CD4-positive, alpha-beta T cell treated with Interleukin-10 for 1 hour (primary cell): Measurements from ENCODE around the gene RASL11B.

Experiments used
- DNase-seq: peaks from one replicate; pipeline ENCODE4 v3.0.0-alpha.2; 2020

Gene RASL11B

DNA sequence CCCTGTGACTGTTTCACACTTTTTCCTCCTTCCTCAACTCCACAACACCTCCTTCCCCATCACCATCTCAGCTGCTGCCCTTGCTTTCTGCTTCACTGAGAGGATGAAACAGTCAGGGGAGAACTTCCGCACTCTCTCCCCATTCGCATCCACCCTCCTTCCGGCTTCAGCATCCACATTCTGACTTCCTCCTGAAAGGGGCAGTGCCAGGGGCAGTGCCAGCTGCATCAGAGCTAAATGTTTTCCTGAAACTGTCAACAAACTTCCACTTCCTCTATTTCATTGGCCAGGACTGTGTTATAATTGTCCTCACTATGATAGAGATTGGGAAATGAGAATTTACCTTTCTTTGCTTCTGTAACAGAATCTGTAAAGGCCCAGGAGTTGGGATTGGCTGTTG is 18.2 kb upstream of the RASL11B start:
- peak; percentile 16 for DNase-seq

- no peak for DNase-seq
Measured at GRCh38 chr4:52844596-52844995, 17.5 kb upstream of the RASL11B start.

- no peak for DNase-seq
Measured at GRCh38 chr4:52846502-52846901, 15.6 kb upstream of the RASL11B start.

GRCh38 chr4:52848254-52848653 is 13.9 kb upstream of the RASL11B start:
- DNase-seq, result no peak

DNA sequence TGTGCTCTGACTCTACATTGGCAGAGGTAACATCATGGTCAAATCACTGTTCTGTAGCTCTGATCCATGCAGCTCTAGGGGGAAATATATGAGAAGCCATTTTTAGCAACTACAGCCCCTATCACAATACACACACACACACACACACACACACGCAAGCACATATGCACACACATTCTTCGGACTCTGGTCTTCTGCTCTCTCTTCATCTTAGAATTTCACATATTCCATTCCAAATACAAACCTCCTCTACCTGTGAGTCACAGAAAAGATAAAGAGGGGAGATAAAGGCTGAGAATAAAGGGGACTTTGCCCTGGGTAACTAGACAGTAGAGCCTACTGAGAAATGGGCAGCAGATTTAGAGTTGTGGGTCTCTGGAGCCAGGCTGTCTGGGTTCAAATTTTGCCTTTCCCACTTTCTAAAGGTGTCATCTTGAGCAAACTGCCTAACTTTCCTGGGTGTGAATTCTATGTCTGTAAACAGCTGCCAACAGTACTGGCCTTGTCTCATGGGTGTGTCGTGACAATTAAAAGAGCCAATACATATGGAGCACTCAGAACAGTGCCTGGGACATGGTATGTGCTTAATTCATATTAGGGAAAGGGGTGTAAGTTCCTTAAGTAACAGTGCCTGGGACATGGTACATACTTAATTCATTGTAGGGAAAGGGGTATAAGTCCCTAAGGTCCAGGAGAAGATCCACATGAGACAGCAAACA is 11.6 kb upstream of the RASL11B start:
- no peak for DNase-seq

GRCh38 chr4:52852041-52852440 is 10.1 kb upstream of the RASL11B start:
- DNase-seq, result no peak

GRCh38 chr4:52852711-52853110 is 9.4 kb upstream of the RASL11B start:
- DNase-seq, result no peak

- DNase-seq, result no peak
Measured at GRCh38 chr4:52853351-52853750, 8.8 kb upstream of the RASL11B start.

DNA sequence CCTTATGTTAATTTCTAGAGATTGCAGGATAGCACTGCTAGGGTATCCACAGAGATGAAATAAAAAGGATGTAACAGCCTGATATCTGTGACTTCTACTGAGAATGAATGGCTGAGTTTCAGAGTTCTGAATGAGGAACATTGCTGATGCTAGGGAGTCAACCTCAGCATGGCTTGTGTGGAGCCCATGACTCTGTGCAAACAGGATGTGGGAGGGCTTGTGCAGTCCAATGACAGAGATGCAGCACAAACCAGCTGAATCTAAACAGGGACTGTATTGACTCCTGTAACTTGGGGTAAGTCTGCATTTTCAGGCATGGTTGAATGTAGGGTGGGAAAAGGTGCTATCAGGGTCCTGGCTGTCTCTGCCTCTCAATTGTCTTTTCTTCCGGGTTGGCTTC is 5.3 kb upstream of the RASL11B start:
- DNase-seq, result no peak

GRCh38 chr4:52860361-52860760 is 1.8 kb upstream of the RASL11B start:
- no peak for DNase-seq

DNA sequence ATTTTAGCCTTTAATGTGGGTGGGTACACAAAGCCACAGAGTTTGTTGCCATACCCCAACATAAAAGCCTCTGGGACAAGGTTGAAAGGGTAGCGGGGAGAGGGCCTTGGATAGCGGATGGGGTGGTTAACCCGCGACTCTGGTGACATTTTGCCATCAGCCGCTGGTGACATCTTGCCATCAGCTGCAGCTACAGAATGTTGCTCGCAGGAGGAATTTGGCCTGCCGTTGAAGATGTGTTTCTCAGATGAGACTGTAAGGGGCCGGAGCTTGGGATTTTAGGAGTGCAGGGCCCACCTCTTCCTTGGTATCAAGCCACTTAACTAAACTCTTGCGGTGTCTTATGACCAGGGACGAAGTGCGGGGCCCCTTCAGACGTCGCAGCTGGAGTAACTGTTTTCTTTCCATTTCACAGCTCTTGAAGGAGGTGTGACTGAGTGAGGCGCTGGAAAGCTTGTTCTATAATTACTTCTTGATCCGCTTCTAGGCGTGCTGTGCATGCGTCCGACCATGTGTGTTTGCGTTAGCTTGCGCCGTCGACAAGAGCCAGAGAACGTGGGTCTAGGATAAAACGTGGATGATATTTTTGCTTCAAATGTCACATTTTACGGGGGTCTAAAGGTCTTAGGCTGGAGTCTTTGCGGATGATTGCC is 820 bp upstream of the RASL11B start:
- no peak for DNase-seq

- DNase-seq, result no peak
Measured at GRCh38 chr4:52862639-52863161, 583 bp downstream of the RASL11B start.

DNA sequence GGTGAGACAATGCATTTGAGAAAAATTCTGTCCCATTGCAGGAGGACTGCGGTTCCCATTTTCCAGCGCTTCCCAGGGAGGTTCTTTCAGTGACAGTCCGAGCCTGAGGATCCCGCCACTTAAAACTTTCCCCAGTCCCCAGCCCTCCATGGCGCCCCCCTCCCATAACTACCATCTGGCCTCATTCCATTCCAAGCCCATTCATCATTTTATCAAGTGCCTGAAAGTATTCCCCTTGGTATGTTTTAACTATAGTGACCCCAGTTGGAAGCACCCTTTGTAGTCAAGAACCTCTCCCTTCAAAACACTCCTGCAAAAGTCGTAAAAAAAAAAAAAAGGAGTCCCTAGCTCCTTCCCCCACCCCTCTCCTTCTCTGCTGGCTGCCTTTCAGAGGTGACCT is 1.2 kb downstream of the RASL11B start:
- no peak for DNase-seq

DNA sequence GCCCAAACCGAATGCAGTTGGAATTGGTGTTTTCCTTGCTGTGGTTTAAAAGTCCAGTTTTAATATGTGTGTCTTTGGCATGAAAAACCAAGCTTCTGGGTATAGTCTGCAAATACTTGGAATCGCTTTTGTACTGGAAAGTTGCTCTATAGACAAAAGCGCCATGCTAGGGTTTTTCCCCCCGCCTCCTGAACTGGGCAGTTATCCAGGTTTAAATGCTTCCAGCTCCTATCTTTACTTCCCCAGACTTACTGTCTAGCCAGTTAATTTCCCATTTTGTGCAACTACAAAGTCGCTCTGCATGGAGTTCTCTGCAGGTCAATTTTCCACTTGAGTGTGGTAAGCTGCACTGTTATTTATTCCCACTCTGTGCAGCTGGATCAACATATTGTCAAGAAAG is 2.7 kb downstream of the RASL11B start:
- DNase-seq, result no peak

GRCh38 chr4:52865300-52865699 is 3.2 kb downstream of the RASL11B start:
- DNase-seq, result no peak

- no peak for DNase-seq
Measured at GRCh38 chr4:52866734-52867133, 4.6 kb downstream of the RASL11B start.

DNA sequence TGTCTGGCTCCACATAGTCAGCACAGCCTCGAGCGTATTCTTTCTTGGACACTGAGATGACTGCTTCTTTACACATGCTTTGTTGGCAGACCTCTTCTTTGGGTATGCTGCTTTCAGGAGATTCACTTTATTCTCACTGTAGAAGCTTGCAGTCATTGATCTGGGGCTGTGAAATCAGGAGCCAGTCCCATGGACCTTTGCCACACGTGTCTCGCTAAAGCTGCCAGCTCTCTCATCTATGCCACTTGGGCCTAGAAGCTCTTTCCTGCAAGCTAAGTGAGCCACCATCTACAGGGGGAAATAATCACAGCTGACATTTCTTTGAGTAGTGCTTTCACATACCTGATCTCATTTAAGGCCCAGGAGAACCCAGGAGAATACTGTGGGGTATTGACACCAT is 5.0 kb downstream of the RASL11B start:
- no peak for DNase-seq

GRCh38 chr4:52868133-52868532 is 6.0 kb downstream of the RASL11B start:
- DNase-seq, result no peak

GRCh38 chr4:52869196-52869595 is 7.1 kb downstream of the RASL11B start:
- no peak for DNase-seq

- DNase-seq, result no peak
Measured at GRCh38 chr4:52869656-52870055, 7.5 kb downstream of the RASL11B start.

DNA sequence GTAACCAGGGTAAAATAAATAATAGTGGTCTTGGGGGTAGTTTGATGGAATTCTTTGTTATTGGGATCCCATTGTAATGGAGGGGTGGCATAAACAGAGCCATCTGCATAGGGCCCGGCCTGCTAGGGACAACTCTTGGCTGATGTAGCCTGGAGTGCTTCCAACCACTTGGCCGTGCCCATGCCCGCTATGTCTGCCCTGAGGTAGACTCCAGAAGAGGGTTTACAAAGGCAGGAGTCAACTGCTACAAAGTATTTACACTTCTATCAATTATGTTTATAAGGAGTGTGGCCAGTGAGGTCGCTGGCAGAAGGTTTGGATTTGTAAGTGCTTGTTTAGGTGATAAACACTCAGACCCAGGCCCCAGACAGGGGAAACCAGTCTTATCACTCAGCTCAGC is 8.1 kb downstream of the RASL11B start:
- no peak for DNase-seq

GRCh38 chr4:52873191-52873590 is 11.1 kb downstream of the RASL11B start:
- no peak for DNase-seq

GRCh38 chr4:52873861-52874343 is 11.8 kb downstream of the RASL11B start:
- no peak for DNase-seq

DNA sequence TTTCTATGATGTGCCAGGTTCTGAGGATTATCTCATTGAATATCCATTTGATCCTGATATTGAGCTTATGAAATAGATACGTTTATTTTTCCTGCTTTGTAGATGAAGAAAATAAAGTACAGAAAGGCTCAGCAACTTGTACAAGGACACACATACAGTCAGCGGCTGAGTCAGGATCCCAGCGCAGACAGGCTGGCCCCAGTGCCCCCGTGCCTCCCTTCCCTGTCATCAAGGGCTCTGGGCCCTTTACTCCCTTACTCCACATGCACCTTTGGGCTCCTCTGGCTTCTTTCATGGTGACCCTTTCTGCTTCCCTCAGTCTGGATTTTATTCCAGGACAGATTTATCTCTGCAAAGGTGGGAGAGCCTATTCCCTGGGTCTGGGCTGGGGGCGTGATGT is 12.8 kb downstream of the RASL11B start:
- DNase-seq, result no peak

GRCh38 chr4:52876069-52876468 is 14.0 kb downstream of the RASL11B start:
- no peak for DNase-seq
